OCI-LY7 (cell line): Measurements from ENCODE around the gene PSME3. TPM values are rescaled to one million over a fixed set of nuclear protein-coding genes. Genes with fewer than 3 reads are reported as not detected.

ENCODE experiments used
- BruUV-seq: library from RNA; stranded (reverse); fragments of 400-500 nt; replicated peaks from 2 replicates; lab custom pipeline; 2021; lab: Mats Ljungman, UMichigan
- CTCF ChIA-PET: fragments of 300-600 bp; sonication (Branson Sonifier 250); formaldehyde crosslinking; loops from one replicate; lab custom pipeline; 2022; ENCODE audit warnings: antibody characterized with exemption; ENCODE audit not compliant: unreplicated experiment; lab: Charles Lee
- POLR2A ChIA-PET: fragments of 300-600 bp; sonication (Branson Sonifier 250); formaldehyde crosslinking; loops from one replicate; lab custom pipeline; 2022; ENCODE audit warnings: antibody characterized with exemption; lab: Charles Lee
- DNase-seq: peaks from one replicate; pipeline ENCODE4 v3.0.0-alpha.2; 2015; ENCODE audit warnings: low spot score
- H2AFZ ChIP-seq: fragments of 200-600 bp; sonication (generic), shearing (Covaris generic); 2 replicates; pipeline ENCODE4 v1.6.1; 2014; ENCODE audit warnings: mild to moderate bottlenecking, antibody characterized with exemption, low read length, moderate library complexity
- H3K27ac ChIP-seq: fragments of 200-600 bp; sonication (generic); 2 replicates; pipeline ENCODE4 v1.5.1; 2014; ENCODE audit warnings: mixed run types, low read depth, mild to moderate bottlenecking, moderate library complexity, low read length, inconsistent platforms; ENCODE audit not compliant: poor library complexity, severe bottlenecking
- H3K36me3 ChIP-seq: fragments of 200-600 bp; sonication (generic); 2 replicates; pipeline ENCODE4 v1.6.1; 2014; ENCODE audit warnings: mild to moderate bottlenecking, antibody characterized with exemption, low read length, moderate library complexity, mixed read lengths; ENCODE audit not compliant: insufficient read depth
- H3K4me1 ChIP-seq: fragments of 200-600 bp; sonication (generic); 2 replicates; pipeline ENCODE4 v1.5.1; 2014; ENCODE audit warnings: mild to moderate bottlenecking, low read length; ENCODE audit not compliant: insufficient read depth, poor library complexity, severe bottlenecking
- H3K4me2 ChIP-seq: fragments of 200-600 bp; sonication (generic); 2 replicates; pipeline ENCODE4 v1.6.1; 2014; ENCODE audit warnings: mild to moderate bottlenecking, low read length
- H3K4me3 ChIP-seq: fragments of 200-600 bp; sonication (generic); 2 replicates; pipeline ENCODE4 v1.5.1; 2014; ENCODE audit warnings: mild to moderate bottlenecking, low read depth, low read length; ENCODE audit not compliant: poor library complexity, severe bottlenecking
- H3K79me2 ChIP-seq: fragments of 200-600 bp; sonication (generic); 2 replicates; pipeline ENCODE4 v1.6.1; 2016; ENCODE audit warnings: low read depth, mild to moderate bottlenecking, low read length, moderate library complexity, mixed read lengths; ENCODE audit not compliant: insufficient read depth
- H3K9me2 ChIP-seq: fragments of 200-600 bp; sonication (generic); 2 replicates; pipeline ENCODE4 v1.6.1; 2016; ENCODE audit warnings: mild to moderate bottlenecking, low read length, mixed read lengths; ENCODE audit not compliant: insufficient read depth
- H3K9me3 ChIP-seq: fragments of 200-600 bp; sonication (generic); 2 replicates; pipeline ENCODE4 v1.6.1; 2014; ENCODE audit warnings: mild to moderate bottlenecking, mixed run types, low read length, mixed read lengths
- H4K20me1 ChIP-seq: fragments of 200-600 bp; sonication (generic); 2 replicates; pipeline ENCODE4 v1.6.1; 2014; ENCODE audit warnings: mild to moderate bottlenecking, antibody characterized with exemption, low read length, moderate library complexity, mixed read lengths; ENCODE audit not compliant: insufficient read depth
- EZH2phosphoT487 ChIP-seq: fragments of 200-600 bp; sonication (generic); IDR thresholded peaks from 2 replicates; pipeline ENCODE4 v1.6.1; 2018; ENCODE audit warnings: low read depth, borderline replicate concordance, mild to moderate bottlenecking, mixed run types, antibody characterized with exemption, low read length, moderate library complexity, mixed read lengths
- intact Hi-C: fragments of 100-400 bp; cut with micrococcal nuclease; formaldehyde crosslinking; loops from one replicate; pipeline ENCODE4 v1.10.0; 2022; ENCODE audit not compliant: unreplicated experiment
- total RNA-seq, 2 experiments: library from RNA; depleted of rRNA in 1 of 2; stranded (reverse); fragments of >200 nt in 1 of 2; shearing (Covaris generic) in 1 of 2; gene quantifications; 2 replicates each; pipeline ENCODE4 v1.2.3, GENCODE V29; 2014 to 2022
- TF ChIP-seq, protein P1 (sequence below): fragments of 200-600 bp; sonication (generic); conservative IDR thresholded peaks from 2 replicates; pipeline ENCODE4 v1.5.1; 2014; ENCODE audit warnings: mild to moderate bottlenecking, antibody characterized with exemption, low read length, moderate library complexity, mixed read lengths

Gene PSME3
- total RNA-seq, 2 experiments from 2014 or later, result 81.9 to 167 TPM

DNA sequence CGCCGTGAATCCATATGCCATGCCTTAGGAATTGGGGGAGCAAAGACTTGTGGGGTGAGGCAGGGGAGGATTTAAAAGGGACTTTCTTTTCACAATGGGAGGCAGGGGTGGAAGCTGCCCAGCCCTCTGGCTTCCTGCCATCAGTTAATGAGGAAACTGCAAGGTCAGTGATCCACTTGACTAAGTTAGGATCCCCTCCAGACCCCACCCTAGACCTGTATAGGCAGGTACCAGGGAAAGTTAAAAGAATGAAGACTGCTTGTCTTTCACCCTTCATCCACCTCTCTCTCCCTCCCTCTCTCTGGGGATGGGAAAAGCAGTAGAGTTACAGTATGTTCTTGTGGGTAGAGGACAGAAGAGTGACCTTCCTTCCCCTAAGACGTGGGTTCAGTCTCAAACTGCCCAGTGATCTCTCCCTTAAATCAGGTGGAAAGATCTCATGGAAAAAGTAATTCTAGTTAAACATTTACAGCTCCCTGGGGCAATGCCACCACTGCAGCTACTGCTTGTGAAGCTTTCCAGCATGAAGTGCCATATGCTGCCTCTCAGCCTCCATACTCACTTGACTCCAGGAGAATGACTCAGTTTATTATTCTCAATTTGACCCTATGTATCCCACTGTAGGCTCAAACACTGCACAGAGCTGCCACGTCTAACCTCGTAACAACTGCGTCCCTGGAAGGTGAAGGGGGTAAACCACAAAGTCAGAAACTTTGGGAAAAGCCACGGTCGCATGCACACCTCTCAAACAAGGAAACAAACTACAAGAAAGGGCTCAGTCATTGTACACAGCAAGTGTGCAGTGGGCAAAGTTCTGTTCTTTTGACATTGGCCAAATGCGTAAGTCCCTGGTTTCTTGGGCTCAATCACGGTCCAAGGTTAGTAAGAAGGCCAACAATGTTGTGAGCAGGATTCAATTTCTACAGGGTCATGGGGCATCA lies 35.9 kb upstream of the PSME3 start:
- no peaks in the 10 kb centered on the region for H3K79me2 ChIP-seq
- TF ChIP-seq EZH2phosphoT487, result no peak
- TF ChIP-seq, protein P1, sequence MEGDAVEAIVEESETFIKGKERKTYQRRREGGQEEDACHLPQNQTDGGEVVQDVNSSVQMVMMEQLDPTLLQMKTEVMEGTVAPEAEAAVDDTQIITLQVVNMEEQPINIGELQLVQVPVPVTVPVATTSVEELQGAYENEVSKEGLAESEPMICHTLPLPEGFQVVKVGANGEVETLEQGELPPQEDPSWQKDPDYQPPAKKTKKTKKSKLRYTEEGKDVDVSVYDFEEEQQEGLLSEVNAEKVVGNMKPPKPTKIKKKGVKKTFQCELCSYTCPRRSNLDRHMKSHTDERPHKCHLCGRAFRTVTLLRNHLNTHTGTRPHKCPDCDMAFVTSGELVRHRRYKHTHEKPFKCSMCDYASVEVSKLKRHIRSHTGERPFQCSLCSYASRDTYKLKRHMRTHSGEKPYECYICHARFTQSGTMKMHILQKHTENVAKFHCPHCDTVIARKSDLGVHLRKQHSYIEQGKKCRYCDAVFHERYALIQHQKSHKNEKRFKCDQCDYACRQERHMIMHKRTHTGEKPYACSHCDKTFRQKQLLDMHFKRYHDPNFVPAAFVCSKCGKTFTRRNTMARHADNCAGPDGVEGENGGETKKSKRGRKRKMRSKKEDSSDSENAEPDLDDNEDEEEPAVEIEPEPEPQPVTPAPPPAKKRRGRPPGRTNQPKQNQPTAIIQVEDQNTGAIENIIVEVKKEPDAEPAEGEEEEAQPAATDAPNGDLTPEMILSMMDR, result no peak
- CTCF ChIA-PET, result no interaction called here
- no peaks in the 10 kb centered on the region for H3K36me3 ChIP-seq
- H3K4me3 ChIP-seq, result peak overlapping the region; percentile 76
- H3K27ac ChIP-seq, result no peak overlapping the region
- no TSS peak for BruUV-seq
- H4K20me1 ChIP-seq, result no peaks in the 10 kb centered on the region
- no peak for DNase-seq
- H2AFZ ChIP-seq, result no peak overlapping the region
- H3K4me2 ChIP-seq, result peak overlapping the region; percentile 67
- intact Hi-C loops, result no loop called here
- no peaks in the 10 kb centered on the region for H3K4me1 ChIP-seq
- POLR2A ChIA-PET, result interaction anchor here (0.6 kb wide), 1 partner anchor 324 kb away, joined by 3 read pairs; no protein-coding TSS in a partner anchor
- H3K9me3 ChIP-seq, result no peaks in the 10 kb centered on the region
- H3K9me2 ChIP-seq, result no peaks in the 10 kb centered on the region

DNA sequence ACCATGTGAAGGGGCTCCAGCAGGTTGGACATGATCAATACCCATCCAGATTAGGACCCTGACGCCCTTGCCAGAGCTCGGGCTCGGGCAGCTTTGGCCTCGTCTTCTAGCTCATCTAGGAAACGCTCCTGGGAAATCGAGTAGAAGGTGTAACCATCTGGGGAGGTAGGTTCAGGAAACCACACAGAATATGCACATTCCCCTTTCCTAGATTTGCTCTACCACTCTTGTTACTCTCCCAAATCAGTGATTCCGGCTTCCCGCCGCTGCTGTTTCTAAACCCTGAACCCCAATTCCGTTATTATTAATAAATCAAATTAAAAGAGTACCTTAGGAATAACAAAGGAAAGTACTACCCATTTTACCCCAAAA lies 35.2 kb upstream of the PSME3 start:
- Histone ChIP-seq H3K9me2 (no peaks in the 10 kb centered on the region), H4K20me1 (no peaks in the 10 kb centered on the region), H3K4me1 (no peaks in the 10 kb centered on the region), H3K27ac (no peak overlapping the region), H3K4me3 (peak overlapping the region; percentile 76), H3K4me2 (peak overlapping the region; percentile 67), H2AFZ (peak overlapping the region; percentile 64; the same call in 1 of the 2 replicates), H3K9me3 (no peaks in the 10 kb centered on the region), H3K36me3 (no peaks in the 10 kb centered on the region), H3K79me2 (no peaks in the 10 kb centered on the region)
- DNase-seq, result no peak
- BruUV-seq, result no TSS peak
- ChIA-PET CTCF (no interaction called here), POLR2A (interaction anchor here (0.6 to 1.1 kb wide), 2 partner anchors 24 to 325 kb away, joined by 3 read pairs; no protein-coding TSS in a partner anchor)
- TF ChIP-seq, protein P1, result no peak
- TF ChIP-seq EZH2phosphoT487, result no peak
- intact Hi-C loops, result no loop called here
